ENCODE results near the gene NRXN2. TPM values are rescaled to one million over a fixed set of nuclear protein-coding genes. Genes with fewer than 3 reads are reported as not detected.

Gene NRXN2
- polyA plus RNA-seq, 3 donors = 0.07 TPM; not detected in 2

GRCh38 chr11:64649291-64649697, 73.7 kb downstream of the NRXN2 start:
- H3K4me1 ChIP-seq (ENCODE audit: control insufficient read depth in 1 of 2, insufficient read depth in 2 of 2, low read length in 2 of 2) = peaks cover 15 to 16% of the 10 kb centered on the region in 2 donors
- Mint-ChIP-seq H3K4me3 (no peak overlapping the region), H3K9me3 (no peaks in the 10 kb centered on the region), H3K27ac (no peak overlapping the region), H3K27me3 (ENCODE audit: low read depth in 3 of 3) (peaks cover 19 to 21% (median 20%) of the 10 kb centered on the region in 3 donors), H3K36me3 (peaks cover 0 to 2% of the 10 kb centered on the region in 2 donors), H3K4me1 (peaks cover 25% of the 10 kb centered on the region)
- no peaks in the 10 kb centered on the region for H3K36me3 ChIP-seq (replicated peaks in 1 of 2; ENCODE audit: control insufficient read depth in 1 of 2, insufficient read depth in 2 of 2, low read length in 2 of 2)
- peaks cover 3 to 12% of the 10 kb centered on the region in 2 donors for H3K27me3 ChIP-seq (ENCODE audit: control insufficient read depth in 2 of 2, insufficient read depth in 2 of 2, low read length in 2 of 2)
- intact Hi-C loops (cut with micrococcal nuclease) = no loop called here
- no peaks in the 10 kb centered on the region for H4K20me1 ChIP-seq (ENCODE audit: insufficient read depth, low read length)
- H3K9me3 ChIP-seq (replicated peaks in 1 of 2; ENCODE audit: control insufficient read depth in 1 of 2, insufficient read depth in 1 of 2, low read length in 2 of 2) = peaks cover 0 to 4% of the 10 kb centered on the region in 2 donors
- H3K4me2 ChIP-seq (replicated peaks; ENCODE audit: extremely low read depth, low read length, poor library complexity, severe bottlenecking) = no peak overlapping the region
- H3K4me3 ChIP-seq (replicated peaks in 1 of 3; ENCODE audit: low read depth in 2 of 3, low read length in 3 of 3) = no peak overlapping the region
- no peak overlapping the region for H3K27ac ChIP-seq (ENCODE audit: low read depth in 1 of 2, low read length in 2 of 2)
- TF ChIP-seq, protein P1, sequence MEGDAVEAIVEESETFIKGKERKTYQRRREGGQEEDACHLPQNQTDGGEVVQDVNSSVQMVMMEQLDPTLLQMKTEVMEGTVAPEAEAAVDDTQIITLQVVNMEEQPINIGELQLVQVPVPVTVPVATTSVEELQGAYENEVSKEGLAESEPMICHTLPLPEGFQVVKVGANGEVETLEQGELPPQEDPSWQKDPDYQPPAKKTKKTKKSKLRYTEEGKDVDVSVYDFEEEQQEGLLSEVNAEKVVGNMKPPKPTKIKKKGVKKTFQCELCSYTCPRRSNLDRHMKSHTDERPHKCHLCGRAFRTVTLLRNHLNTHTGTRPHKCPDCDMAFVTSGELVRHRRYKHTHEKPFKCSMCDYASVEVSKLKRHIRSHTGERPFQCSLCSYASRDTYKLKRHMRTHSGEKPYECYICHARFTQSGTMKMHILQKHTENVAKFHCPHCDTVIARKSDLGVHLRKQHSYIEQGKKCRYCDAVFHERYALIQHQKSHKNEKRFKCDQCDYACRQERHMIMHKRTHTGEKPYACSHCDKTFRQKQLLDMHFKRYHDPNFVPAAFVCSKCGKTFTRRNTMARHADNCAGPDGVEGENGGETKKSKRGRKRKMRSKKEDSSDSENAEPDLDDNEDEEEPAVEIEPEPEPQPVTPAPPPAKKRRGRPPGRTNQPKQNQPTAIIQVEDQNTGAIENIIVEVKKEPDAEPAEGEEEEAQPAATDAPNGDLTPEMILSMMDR (IDR thresholded peaks at IDR 0.05) = peak; percentile 60
- no peak overlapping the region for H2AFZ ChIP-seq (ENCODE audit: insufficient read depth, low read depth, low read length, poor library complexity, severe bottlenecking)
- no peak for DNase-seq
- H3K9ac ChIP-seq (ENCODE audit: insufficient read depth, low read length, poor library complexity, severe bottlenecking) = no peak overlapping the region
- 25% methylated on average over 6 of the region's 6 CpGs for WGBS (ENCODE audit: insufficient coverage)
- H3K79me2 ChIP-seq (ENCODE audit: insufficient read depth, low read length) = no peaks in the 10 kb centered on the region

GRCh38 chr11:64648551-64648950, 74.4 kb downstream of the NRXN2 start:
- no peak for DNase-seq
- Histone ChIP-seq H3K4me1 (ENCODE audit: control insufficient read depth in 1 of 2, insufficient read depth in 2 of 2, low read length in 2 of 2) (peaks cover 8 to 9% of the 10 kb centered on the region in 2 donors), H3K36me3 (replicated peaks in 1 of 2; ENCODE audit: control insufficient read depth in 1 of 2, insufficient read depth in 2 of 2, low read length in 2 of 2) (no peaks in the 10 kb centered on the region), H3K9ac (ENCODE audit: insufficient read depth, low read length, poor library complexity, severe bottlenecking) (no peak overlapping the region), H3K79me2 (ENCODE audit: insufficient read depth, low read length) (no peaks in the 10 kb centered on the region), H3K9me3 (replicated peaks in 1 of 2; ENCODE audit: control insufficient read depth in 1 of 2, insufficient read depth in 1 of 2, low read length in 2 of 2) (peaks cover 0 to 8% of the 10 kb centered on the region in 2 donors), H4K20me1 (ENCODE audit: insufficient read depth, low read length) (no peaks in the 10 kb centered on the region), H2AFZ (ENCODE audit: insufficient read depth, low read depth, low read length, poor library complexity, severe bottlenecking) (no peak overlapping the region), H3K27ac (ENCODE audit: low read depth in 1 of 2, low read length in 2 of 2) (no peak overlapping the region), H3K27me3 (ENCODE audit: control insufficient read depth in 2 of 2, insufficient read depth in 2 of 2, low read length in 2 of 2) (peaks cover 9 to 20% of the 10 kb centered on the region in 2 donors), H3K4me3 (replicated peaks in 1 of 3; ENCODE audit: low read depth in 2 of 3, low read length in 3 of 3) (no peak overlapping the region), H3K4me2 (replicated peaks; ENCODE audit: extremely low read depth, low read length, poor library complexity, severe bottlenecking) (no peak overlapping the region)
- Mint-ChIP-seq H3K4me3 (no peak overlapping the region), H3K27me3 (ENCODE audit: low read depth in 3 of 3) (peaks cover 25 to 28% (median 28%) of the 10 kb centered on the region in 3 donors), H3K9me3 (no peaks in the 10 kb centered on the region), H3K27ac (no peak overlapping the region), H3K4me1 (peaks cover 25% of the 10 kb centered on the region), H3K36me3 (peaks cover 0 to 2% of the 10 kb centered on the region in 2 donors)
- intact Hi-C loops (cut with micrococcal nuclease) = no loop called here
- 95% methylated on average over 9 of the region's 9 CpGs for WGBS (ENCODE audit: insufficient coverage)
- TF ChIP-seq, protein P1 (IDR thresholded peaks at IDR 0.05) = no peak
